Neutrophil (primary cell): ENCODE data around the gene NUB1.

Experiments used
- H3K27ac ChIP-seq: fragments of 200-600 bp; sonication (generic); 2 replicates; pipeline ENCODE4 v1.5.1; 2016; ENCODE audit warnings: mild to moderate bottlenecking, moderate library complexity
- H3K27me3 ChIP-seq: fragments of 200-600 bp; sonication (generic); 2 replicates; pipeline ENCODE4 v1.6.0; 2016; ENCODE audit warnings: mild to moderate bottlenecking
- H3K36me3 ChIP-seq: fragments of 200-600 bp; sonication (generic); 2 replicates; pipeline ENCODE4 v1.5.1; 2017
- H3K4me1 ChIP-seq, 2 experiments: fragments of 200-600 bp in 1 of 2; sonication (generic) in 1 of 2; 1 replicate in 1 of 2; 2 replicates in 1 of 2; pipeline versions ENCODE4 v1.5.1 to v1.6.1; 2013 to 2016; ENCODE audit warnings: low read depth in 1 of 2, low read length in 1 of 2, mild to moderate bottlenecking in 1 of 2, moderate library complexity in 1 of 2; ENCODE audit not compliant: control insufficient read depth in 1 of 2, insufficient read depth in 1 of 2
- H3K4me3 ChIP-seq, 2 experiments: fragments of 200-600 bp in 1 of 2; sonication (generic) in 1 of 2; 1 replicate in 1 of 2; 2 replicates in 1 of 2; pipeline ENCODE4 v1.5.1; 2013 to 2016; ENCODE audit warnings: low read depth in 1 of 2, low read length in 1 of 2, mild to moderate bottlenecking in 1 of 2, moderate library complexity in 1 of 2
- H3K9me3 ChIP-seq: fragments of 200-600 bp; sonication (generic); 2 replicates; pipeline ENCODE4 v1.5.1; 2016
- CTCF ChIP-seq: fragments of 200-600 bp; sonication (generic); IDR thresholded peaks from 2 replicates; pipeline ENCODE4 v1.5.1; 2016; ENCODE audit warnings: antibody characterized with exemption

Gene NUB1

GRCh38 chr7:151376218-151376902, 34.7 kb downstream of the NUB1 start:
- Histone ChIP-seq H3K27ac (no peak overlapping the region), H3K9me3 (no peaks in the 10 kb centered on the region), H3K27me3 (peaks cover 16% of the 10 kb centered on the region), H3K36me3 (peaks cover 87% of the 10 kb centered on the region), H3K4me1 (peaks cover 0 to 3% of the 10 kb centered on the region in 2 experiments), H3K4me3 (no peak overlapping the region)
- no peak for TF ChIP-seq CTCF

GRCh38 chr7:151377406-151377805, 35.8 kb downstream of the NUB1 start:
- Histone ChIP-seq H3K27me3 (peaks cover 27% of the 10 kb centered on the region), H3K9me3 (no peaks in the 10 kb centered on the region), H3K27ac (no peak overlapping the region), H3K36me3 (peaks cover 77% of the 10 kb centered on the region), H3K4me1 (peaks cover 7 to 12% of the 10 kb centered on the region in 2 experiments), H3K4me3 (no peak overlapping the region)
- no peak for TF ChIP-seq CTCF

- H3K4me1 ChIP-seq, result peaks cover 7 to 12% of the 10 kb centered on the region in 2 experiments
- H3K27ac ChIP-seq, result no peak overlapping the region
- peaks cover 71% of the 10 kb centered on the region for H3K36me3 ChIP-seq
- no peak for TF ChIP-seq CTCF
- no peak overlapping the region for H3K4me3 ChIP-seq
- no peaks in the 10 kb centered on the region for H3K9me3 ChIP-seq
- H3K27me3 ChIP-seq, result peaks cover 33% of the 10 kb centered on the region
Observed at GRCh38 chr7:151378011-151378410, 36.4 kb downstream of the NUB1 start.

GRCh38 chr7:151378496-151379192, 37.0 kb downstream of the NUB1 start:
- no peak for TF ChIP-seq CTCF
- Histone ChIP-seq H3K4me1 (peaks cover 7 to 12% of the 10 kb centered on the region in 2 experiments), H3K4me3 (no peak overlapping the region), H3K36me3 (peaks cover 64% of the 10 kb centered on the region), H3K27me3 (peaks cover 39% of the 10 kb centered on the region), H3K27ac (no peak overlapping the region), H3K9me3 (no peaks in the 10 kb centered on the region)

- H3K27me3 ChIP-seq, result peaks cover 44% of the 10 kb centered on the region
- H3K4me1 ChIP-seq, result peaks cover 7 to 12% of the 10 kb centered on the region in 2 experiments
- no peak overlapping the region for H3K4me3 ChIP-seq
- H3K36me3 ChIP-seq, result peaks cover 59% of the 10 kb centered on the region
- no peaks in the 10 kb centered on the region for H3K9me3 ChIP-seq
- H3K27ac ChIP-seq, result no peak overlapping the region
- no peak for TF ChIP-seq CTCF
Observed at GRCh38 chr7:151379193-151379520, 37.5 kb downstream of the NUB1 start.
